HepG2 (cell line): ENCODE measurements around the gene SCO1. TPM values are rescaled to one million over a fixed set of nuclear protein-coding genes. Genes with fewer than 3 reads are reported as not detected.

ENCODE experiments used
- GATAD2A ChIP-seq: IDR thresholded peaks from 2 replicates; pipeline ENCODE4 v1.6.1; 2016
- GTF2F1 ChIP-seq: fragments of 150-350 bp; IDR thresholded peaks from 2 replicates; pipeline ENCODE4 v1.6.1; 2014; ENCODE audit warnings: low read length
- HNRNPH1 ChIP-seq: fragments of 200-400 bp; formaldehyde crosslinking; optimal IDR thresholded peaks from 2 replicates; pipeline ENCODE3; 2017; ENCODE audit warnings: mild to moderate bottlenecking, low read depth, low read length
- MEIS2 ChIP-seq: sonication (generic); formaldehyde crosslinking; IDR thresholded peaks from 2 replicates; pipeline ENCODE4 v1.9.0; 2021; ENCODE audit warnings: mild to moderate bottlenecking, missing genetic modification reagents
- NCOA1 ChIP-seq: sonication (generic); formaldehyde crosslinking; IDR thresholded peaks from 2 replicates; pipeline ENCODE4 v1.9.0; 2021; ENCODE audit warnings: missing genetic modification reagents
- POGZ ChIP-seq: sonication (generic); formaldehyde crosslinking; IDR thresholded peaks from 2 replicates; pipeline ENCODE4 v1.4.0; 2020; ENCODE audit warnings: mild to moderate bottlenecking, missing genetic modification reagents
- RBM22 ChIP-seq: fragments of 200-400 bp; formaldehyde crosslinking; optimal IDR thresholded peaks from 2 replicates; pipeline ENCODE3; 2017; ENCODE audit warnings: mild to moderate bottlenecking, low read length, moderate library complexity
- RFXAP ChIP-seq: sonication (generic); formaldehyde crosslinking; IDR thresholded peaks from 2 replicates; pipeline ENCODE4 v1.4.0; 2020; ENCODE audit warnings: missing genetic modification reagents, borderline replicate concordance
- SP5 ChIP-seq: IDR thresholded peaks from 2 replicates; pipeline ENCODE4 v1.6.1; 2016; ENCODE audit warnings: low read depth, borderline replicate concordance
- YY1 ChIP-seq: IDR thresholded peaks from 2 replicates; pipeline ENCODE4 v1.6.1; 2011; ENCODE audit warnings: low read length, low read depth, moderate library complexity, mild to moderate bottlenecking; ENCODE audit not compliant: insufficient read depth, insufficient replicate concordance
- ZMAT3 ChIP-seq: sonication (generic); formaldehyde crosslinking; conservative IDR thresholded peaks from 2 replicates; pipeline ENCODE4 v1.7.0; 2021; ENCODE audit warnings: missing genetic modification reagents
- ZNF121 ChIP-seq: sonication (generic); formaldehyde crosslinking; IDR thresholded peaks from 2 replicates; pipeline ENCODE4 v1.5.0; 2020; ENCODE audit warnings: mild to moderate bottlenecking, missing genetic modification reagents
- ZNF20 ChIP-seq: sonication (generic); formaldehyde crosslinking; IDR thresholded peaks from 2 replicates; pipeline ENCODE4 v1.4.0; 2020; ENCODE audit warnings: mild to moderate bottlenecking, moderate library complexity, missing genetic modification reagents
- ZNF572 ChIP-seq: sonication (generic); formaldehyde crosslinking; IDR thresholded peaks from 2 replicates; pipeline ENCODE4 v1.5.1; 2020; ENCODE audit warnings: mild to moderate bottlenecking, missing genetic modification reagents
- ZNF577 ChIP-seq: sonication (generic); formaldehyde crosslinking; IDR thresholded peaks from 2 replicates; pipeline ENCODE4 v1.4.0; 2020; ENCODE audit warnings: mild to moderate bottlenecking, low read depth, missing genetic modification reagents, borderline replicate concordance
- ZNF615 ChIP-seq: sonication (generic); formaldehyde crosslinking; IDR thresholded peaks from 2 replicates; pipeline ENCODE4 v1.5.0; 2020; ENCODE audit warnings: mild to moderate bottlenecking, missing genetic modification reagents, borderline replicate concordance
- ZNF616 ChIP-seq: sonication (generic); formaldehyde crosslinking; IDR thresholded peaks from 2 replicates; pipeline ENCODE4 v1.5.0; 2020; ENCODE audit warnings: low read depth, mild to moderate bottlenecking, missing genetic modification reagents
- ZNF629 ChIP-seq: sonication (generic); formaldehyde crosslinking; conservative IDR thresholded peaks from 2 replicates; pipeline ENCODE4 v1.5.0; 2020; ENCODE audit warnings: missing genetic modification reagents
- ZNF678 ChIP-seq: sonication (generic); formaldehyde crosslinking; IDR thresholded peaks from 2 replicates; pipeline ENCODE4 v1.4.0; 2020; ENCODE audit warnings: mild to moderate bottlenecking, missing genetic modification reagents
- ZNF777 ChIP-seq: sonication (generic); formaldehyde crosslinking; IDR thresholded peaks from 2 replicates; pipeline ENCODE4 v1.4.0; 2020; ENCODE audit warnings: missing genetic modification reagents
- ZNF781 ChIP-seq: sonication (generic); formaldehyde crosslinking; IDR thresholded peaks from 2 replicates; pipeline ENCODE4 v1.5.1; 2020; ENCODE audit warnings: borderline replicate concordance, mild to moderate bottlenecking, missing genetic modification reagents; ENCODE audit errors: not compliant biosample characterization
- polyA plus RNA-seq, 8 experiments: library from polyadenylated mRNA; depleted of rRNA in 3 of 8; stranded (reverse) in 7 of 8; unstranded in 1 of 8; fragments of >200 nt; fragmentation: Illumina TruSeq in 4 of 8; extraction: Trizol in 4 of 8; gene quantifications; 2 replicates each; pipeline versions ENCODE4 v1.2.1 to v1.2.3, GENCODE V29; 2011 to 2016; ENCODE audit warnings: low read depth in 4 of 8, missing spikeins in 1 of 8, mixed read lengths in 1 of 8; ENCODE audit not compliant: insufficient read depth in 1 of 8
- total RNA-seq, 5 experiments: library from RNA; depleted of rRNA; stranded (reverse); fragments of >200 nt; fragmentation: Illumina TruSeq; extraction: Trizol; gene quantifications; 2 replicates each; pipeline ENCODE4 v1.2.3, GENCODE V29; 2016; ENCODE audit warnings: low read depth in 1 of 5
- TF ChIP-seq, protein P1 (sequence below): sonication (generic); formaldehyde crosslinking; IDR thresholded peaks from 2 replicates; pipeline ENCODE4 v1.4.0; 2020; ENCODE audit warnings: missing genetic modification reagents, low read depth, mild to moderate bottlenecking, borderline replicate concordance
- TF ChIP-seq, protein P2 (sequence below): sonication (generic); formaldehyde crosslinking; conservative IDR thresholded peaks from 2 replicates; pipeline ENCODE4 v1.8.0; 2022; ENCODE audit warnings: mild to moderate bottlenecking, moderate library complexity, missing genetic modification reagents
- TF ChIP-seq, protein P3 (sequence below): sonication (generic); formaldehyde crosslinking; IDR thresholded peaks from 2 replicates; pipeline ENCODE4 v1.4.0; 2020; ENCODE audit warnings: missing genetic modification reagents
- TF ChIP-seq, protein P4 (sequence below): sonication (generic); formaldehyde crosslinking; IDR thresholded peaks from 2 replicates; pipeline ENCODE4 v1.9.0; 2021; ENCODE audit warnings: missing genetic modification reagents, mild to moderate bottlenecking, borderline replicate concordance

The SCO1 gene
- total and polyA plus RNA-seq, 2 of the 13 experiments (the other 11 are each of a cell fraction or from before 2014, with no cell fraction given), result 11.4 to 50.3 TPM

DNA sequence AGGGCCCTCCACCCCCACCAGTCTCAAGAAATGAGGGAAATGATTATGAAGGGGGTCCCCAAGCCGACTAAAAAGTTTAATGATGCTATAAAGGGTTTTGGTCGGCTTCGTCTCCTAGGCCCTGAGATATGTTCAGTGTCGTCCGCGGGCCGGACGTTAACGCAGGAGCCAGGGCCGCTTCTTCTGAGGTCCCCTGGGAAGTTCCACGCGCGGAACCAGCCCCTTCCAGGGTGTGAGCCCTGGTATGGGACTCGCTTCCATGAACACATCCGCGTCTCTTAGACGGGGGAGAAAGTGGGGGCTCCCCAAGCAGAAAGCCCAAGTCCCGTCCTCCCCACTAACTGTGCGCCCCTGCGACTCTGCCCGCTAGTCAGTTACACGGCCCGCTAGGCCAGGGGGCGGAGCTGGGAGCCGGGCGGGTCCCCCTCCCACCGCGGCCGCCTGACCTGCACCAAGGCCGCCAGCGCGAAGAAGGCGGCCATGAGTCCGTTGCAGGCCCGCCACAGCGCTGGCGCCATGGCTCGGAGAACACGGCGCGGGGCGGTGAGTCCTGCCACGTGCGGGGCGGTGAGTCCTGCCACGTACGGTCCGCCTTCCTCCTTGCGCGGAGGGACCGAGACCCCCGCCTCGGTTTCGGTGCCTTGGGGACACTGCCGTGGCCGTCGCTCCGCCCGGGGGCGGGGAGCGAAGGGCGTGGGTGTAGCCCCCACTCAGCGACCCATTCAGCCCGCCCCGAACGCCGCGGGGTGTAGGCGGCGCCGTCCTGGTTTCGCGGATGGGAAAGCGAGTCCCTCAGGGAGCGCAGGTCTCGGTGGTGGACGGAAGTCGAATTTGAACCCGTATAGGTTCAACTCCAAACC is 32.2 kb upstream of the SCO1 start, which contains the start of gene TMEM220 (continued):
- TF ChIP-seq ZMAT3 (peak; percentile 69; the same call in 1 of the 2 replicates), GTF2F1 (no peak), ZNF572 (no peak; the same call in 1 of the 2 replicates), ZNF616 (0 out of 2 replicates have a peak, but pooled peaks have one; percentile 38), ZNF615 (0 out of 2 replicates have a peak, but pooled peaks have one; percentile 58), ZNF121 (peak; percentile 47; the same call in 1 of the 2 replicates), MEIS2 (CRISPR knock-in tag) (peak; percentile 73; the same call in 1 of the 2 replicates), RBM22 (no peak), GATAD2A (CRISPR knock-in tag) (no peak), ZNF777 (CRISPR knock-in tag) (peak; percentile 76), ZNF678 (CRISPR knock-in tag) (0 out of 2 replicates have a peak, but pooled peaks have one; percentile 46), ZNF629 (CRISPR knock-in tag) (0 out of 2 replicates have a peak, but pooled peaks have one; percentile 12), YY1 (peak; percentile 84), POGZ (CRISPR knock-in tag) (peak; percentile 61; the same call in 1 of the 2 replicates), SP5 (CRISPR knock-in tag) (peak; percentile 27), NCOA1 (CRISPR knock-in tag) (no peak), ZNF577 (no peak), HNRNPH1 (no peak), ZNF20 (CRISPR knock-in tag) (no peak), RFXAP (CRISPR knock-in tag) (no peak), ZNF781 (CRISPR knock-in tag) (no peak)
- TF ChIP-seq, protein P1, sequence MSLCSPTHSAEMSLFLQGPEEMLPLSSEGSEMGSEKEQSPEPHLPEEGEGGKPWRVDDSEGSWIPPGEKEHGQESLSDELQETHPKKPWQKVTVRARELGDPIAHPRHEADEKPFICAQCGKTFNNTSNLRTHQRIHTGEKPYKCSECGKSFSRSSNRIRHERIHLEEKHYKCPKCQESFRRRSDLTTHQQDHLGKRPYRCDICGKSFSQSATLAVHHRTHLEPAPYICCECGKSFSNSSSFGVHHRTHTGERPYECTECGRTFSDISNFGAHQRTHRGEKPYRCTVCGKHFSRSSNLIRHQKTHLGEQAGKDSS (CRISPR knock-in tag), result peak; percentile 68; the same call in 1 of the 2 replicates
- TF ChIP-seq, protein P2, sequence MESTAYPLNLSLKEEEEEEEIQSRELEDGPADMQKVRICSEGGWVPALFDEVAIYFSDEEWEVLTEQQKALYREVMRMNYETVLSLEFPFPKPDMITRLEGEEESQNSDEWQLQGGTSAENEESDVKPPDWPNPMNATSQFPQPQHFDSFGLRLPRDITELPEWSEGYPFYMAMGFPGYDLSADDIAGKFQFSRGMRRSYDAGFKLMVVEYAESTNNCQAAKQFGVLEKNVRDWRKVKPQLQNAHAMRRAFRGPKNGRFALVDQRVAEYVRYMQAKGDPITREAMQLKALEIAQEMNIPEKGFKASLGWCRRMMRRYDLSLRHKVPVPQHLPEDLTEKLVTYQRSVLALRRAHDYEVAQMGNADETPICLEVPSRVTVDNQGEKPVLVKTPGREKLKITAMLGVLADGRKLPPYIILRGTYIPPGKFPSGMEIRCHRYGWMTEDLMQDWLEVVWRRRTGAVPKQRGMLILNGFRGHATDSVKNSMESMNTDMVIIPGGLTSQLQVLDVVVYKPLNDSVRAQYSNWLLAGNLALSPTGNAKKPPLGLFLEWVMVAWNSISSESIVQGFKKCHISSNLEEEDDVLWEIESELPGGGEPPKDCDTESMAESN (CRISPR knock-in tag), result peak; percentile 61; the same call in 1 of the 2 replicates
- TF ChIP-seq, protein P3, sequence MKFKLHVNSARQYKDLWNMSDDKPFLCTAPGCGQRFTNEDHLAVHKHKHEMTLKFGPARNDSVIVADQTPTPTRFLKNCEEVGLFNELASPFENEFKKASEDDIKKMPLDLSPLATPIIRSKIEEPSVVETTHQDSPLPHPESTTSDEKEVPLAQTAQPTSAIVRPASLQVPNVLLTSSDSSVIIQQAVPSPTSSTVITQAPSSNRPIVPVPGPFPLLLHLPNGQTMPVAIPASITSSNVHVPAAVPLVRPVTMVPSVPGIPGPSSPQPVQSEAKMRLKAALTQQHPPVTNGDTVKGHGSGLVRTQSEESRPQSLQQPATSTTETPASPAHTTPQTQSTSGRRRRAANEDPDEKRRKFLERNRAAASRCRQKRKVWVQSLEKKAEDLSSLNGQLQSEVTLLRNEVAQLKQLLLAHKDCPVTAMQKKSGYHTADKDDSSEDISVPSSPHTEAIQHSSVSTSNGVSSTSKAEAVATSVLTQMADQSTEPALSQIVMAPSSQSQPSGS, result no peak
- TF ChIP-seq, protein P4, sequence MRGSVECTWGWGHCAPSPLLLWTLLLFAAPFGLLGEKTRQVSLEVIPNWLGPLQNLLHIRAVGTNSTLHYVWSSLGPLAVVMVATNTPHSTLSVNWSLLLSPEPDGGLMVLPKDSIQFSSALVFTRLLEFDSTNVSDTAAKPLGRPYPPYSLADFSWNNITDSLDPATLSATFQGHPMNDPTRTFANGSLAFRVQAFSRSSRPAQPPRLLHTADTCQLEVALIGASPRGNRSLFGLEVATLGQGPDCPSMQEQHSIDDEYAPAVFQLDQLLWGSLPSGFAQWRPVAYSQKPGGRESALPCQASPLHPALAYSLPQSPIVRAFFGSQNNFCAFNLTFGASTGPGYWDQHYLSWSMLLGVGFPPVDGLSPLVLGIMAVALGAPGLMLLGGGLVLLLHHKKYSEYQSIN (CRISPR knock-in tag), result no peak
